Measurements from ENCODE around the gene SEC24B. TPM values are rescaled to one million over a fixed set of nuclear protein-coding genes. Genes with fewer than 3 reads are reported as not detected.

Gene SEC24B
- total RNA-seq = 22.0 TPM

GRCh38 chr4:109433205-109434006 is at the start of gene SEC24B:
Gene SEC24B, plus strand, starts transcription at chr4:109433815. Its CDS starts 55 bp downstream, at chr4:109433870.
- ATAC-seq = peak; percentile 89

GRCh38 chr4:109383823-109384222 is 49.8 kb upstream of the SEC24B start:
- ATAC-seq (no peak), DNase-seq (ENCODE audit: low spot score) (no peak)

More at GRCh38 chr4:109433205-109434006, at the start of gene SEC24B:
- DNase-seq (ENCODE audit: low spot score) = peak; percentile 94

GRCh38 chr4:109385260-109385659 is 48.4 kb upstream of the SEC24B start:
- DNase-seq (ENCODE audit: low spot score) (no peak), ATAC-seq (no peak)

- peak; percentile 13 for ATAC-seq
- no peak for DNase-seq (ENCODE audit: low spot score)
Observed at GRCh38 chr4:109389369-109390114, 44.1 kb upstream of the SEC24B start.

GRCh38 chr4:109390115-109390768 is 43.4 kb upstream of the SEC24B start:
- ATAC-seq = no peak
- DNase-seq (ENCODE audit: low spot score) = no peak

GRCh38 chr4:109395694-109396093 is 37.9 kb upstream of the SEC24B start:
- ATAC-seq = no peak
- no peak for DNase-seq (ENCODE audit: low spot score)

GRCh38 chr4:109398928-109399327 is 34.7 kb upstream of the SEC24B start:
- no peak for DNase-seq (ENCODE audit: low spot score)
- no peak for ATAC-seq

GRCh38 chr4:109406337-109406931 is 27.2 kb upstream of the SEC24B start:
- DNase-seq (ENCODE audit: low spot score) = no peak
- ATAC-seq = peak; percentile 93

GRCh38 chr4:109407027-109407737 is 26.4 kb upstream of the SEC24B start:
- no peak for DNase-seq (ENCODE audit: low spot score)
- no peak for ATAC-seq

- no peak for DNase-seq (ENCODE audit: low spot score)
- no peak for ATAC-seq
Observed at GRCh38 chr4:109408711-109409110, 24.9 kb upstream of the SEC24B start.

GRCh38 chr4:109410226-109410625 is 23.4 kb upstream of the SEC24B start:
- ATAC-seq (no peak), DNase-seq (ENCODE audit: low spot score) (no peak)

- DNase-seq (ENCODE audit: low spot score) (no peak), ATAC-seq (no peak)
Observed at GRCh38 chr4:109410776-109411175, 22.8 kb upstream of the SEC24B start.

- ATAC-seq (peak; percentile 36), DNase-seq (ENCODE audit: low spot score) (no peak)
Observed at GRCh38 chr4:109411964-109412363, 21.7 kb upstream of the SEC24B start.

- DNase-seq (ENCODE audit: low spot score) (no peak), ATAC-seq (peak; percentile 73)
Observed at GRCh38 chr4:109412776-109413175, 20.8 kb upstream of the SEC24B start.

GRCh38 chr4:109414938-109415337 is 18.7 kb upstream of the SEC24B start:
- ATAC-seq (no peak), DNase-seq (ENCODE audit: low spot score) (no peak)

GRCh38 chr4:109418588-109418987 is 15.0 kb upstream of the SEC24B start:
- DNase-seq (ENCODE audit: low spot score) = no peak
- ATAC-seq = no peak

GRCh38 chr4:109419679-109420078 is 13.9 kb upstream of the SEC24B start:
- DNase-seq (ENCODE audit: low spot score) = no peak
- no peak for ATAC-seq

GRCh38 chr4:109424093-109424841 is 9.3 kb upstream of the SEC24B start:
- DNase-seq (ENCODE audit: low spot score) = no peak
- ATAC-seq = no peak

GRCh38 chr4:109425405-109425804 is 8.2 kb upstream of the SEC24B start:
- DNase-seq (ENCODE audit: low spot score) (no peak), ATAC-seq (no peak)

GRCh38 chr4:109429545-109429944 is 4.1 kb upstream of the SEC24B start:
- ATAC-seq (no peak), DNase-seq (ENCODE audit: low spot score) (no peak)

Data from left lobe of liver (tissue), 2 donors.